Activated CD4-positive, alpha-beta memory T cell treated with anti-CD3 and anti-CD28 coated beads for 36 hours (primary cell): Measurements from ENCODE around the gene STYK1. TPM values are rescaled to one million over a fixed set of nuclear protein-coding genes. Genes with fewer than 3 reads are reported as not detected.

Experiments
- CTCF ChIA-PET: fragments of 350-600 bp; sonication (Branson Sonifier 250); formaldehyde crosslinking; loops from one replicate; lab custom pipeline; 2021; ENCODE audit warnings: antibody characterized with exemption, inconsistent platforms; lab: Charles Lee
- POLR2A ChIA-PET: fragments of 350-600 bp; sonication (Branson Sonifier 250); formaldehyde crosslinking; loops from one replicate; lab custom pipeline; 2021; ENCODE audit warnings: antibody characterized with exemption; lab: Charles Lee
- DNase-seq: peaks from one replicate; pipeline ENCODE4 v3.0.0-alpha.2; 2020
- H3K27ac Mint-ChIP-seq: one replicate; pipeline ENCODE4 v1.8.0; 2021; ENCODE audit warnings: mixed read lengths
- H3K27me3 Mint-ChIP-seq: one replicate; pipeline ENCODE4 v1.8.0; 2021; ENCODE audit warnings: mixed read lengths
- H3K36me3 Mint-ChIP-seq: one replicate; pipeline ENCODE4 v1.8.0; 2021; ENCODE audit warnings: mixed read lengths
- H3K4me1 Mint-ChIP-seq: one replicate; pipeline ENCODE4 v1.8.0; 2021; ENCODE audit warnings: low read depth, mixed read lengths
- H3K4me3 Mint-ChIP-seq: one replicate; pipeline ENCODE4 v1.8.0; 2021; ENCODE audit warnings: mild to moderate bottlenecking, mixed read lengths
- H3K9me3 Mint-ChIP-seq: one replicate; pipeline ENCODE4 v1.8.0; 2021; ENCODE audit warnings: mixed read lengths
- intact Hi-C: fragments of 100-400 bp; cut with micrococcal nuclease; formaldehyde crosslinking; loops from one replicate; pipeline ENCODE4 v1.15.1; 2023
- total RNA-seq, 2 experiments: library from RNA; stranded (reverse); gene quantifications; one replicate each; pipeline ENCODE4 v1.2.3, GENCODE V29; 2021

Gene STYK1
- total RNA-seq, 2 experiments from 2014 or later = not detected

- ChIA-PET CTCF (no interaction called here), POLR2A (no interaction called here)
- DNase-seq = no peak
- H3K27ac Mint-ChIP-seq = no peak overlapping the region
- no peaks in the 10 kb centered on the region for H3K36me3 Mint-ChIP-seq
- intact Hi-C loops = no loop called here
- H3K9me3 Mint-ChIP-seq = no peaks in the 10 kb centered on the region
- no peak overlapping the region for H3K4me3 Mint-ChIP-seq
- peaks cover 10% of the 10 kb centered on the region for H3K27me3 Mint-ChIP-seq
- no peaks in the 10 kb centered on the region for H3K4me1 Mint-ChIP-seq
Observed at GRCh38 chr12:10636124-10636523, 37.7 kb downstream of the STYK1 start.

- H3K4me3 Mint-ChIP-seq = no peak overlapping the region
- ChIA-PET POLR2A (no interaction called here), CTCF (no interaction called here)
- H3K27ac Mint-ChIP-seq = no peak overlapping the region
- intact Hi-C loops = no loop called here
- H3K9me3 Mint-ChIP-seq = no peaks in the 10 kb centered on the region
- no peaks in the 10 kb centered on the region for H3K4me1 Mint-ChIP-seq
- H3K27me3 Mint-ChIP-seq = peaks cover 6% of the 10 kb centered on the region
- no peak for DNase-seq
- H3K36me3 Mint-ChIP-seq = no peaks in the 10 kb centered on the region
Observed at GRCh38 chr12:10635306-10635705, 38.5 kb downstream of the STYK1 start.

GRCh38 chr12:10634427-10634826, 39.4 kb downstream of the STYK1 start:
- CTCF ChIA-PET = no interaction called here
- Mint-ChIP-seq H3K27me3 (peaks cover 7% of the 10 kb centered on the region), H3K4me3 (no peak overlapping the region), H3K9me3 (no peaks in the 10 kb centered on the region), H3K36me3 (no peaks in the 10 kb centered on the region), H3K4me1 (no peaks in the 10 kb centered on the region), H3K27ac (no peak overlapping the region)
- no peak for DNase-seq
- intact Hi-C loops = no loop called here
- POLR2A ChIA-PET = no interaction called here

- no peak for DNase-seq
- Mint-ChIP-seq H3K27ac (no peak overlapping the region), H3K27me3 (peaks cover 4% of the 10 kb centered on the region), H3K4me1 (no peaks in the 10 kb centered on the region), H3K9me3 (no peaks in the 10 kb centered on the region), H3K4me3 (no peak overlapping the region), H3K36me3 (no peaks in the 10 kb centered on the region)
- CTCF ChIA-PET = no interaction called here
- POLR2A ChIA-PET = no interaction called here
- intact Hi-C loops = no loop called here
Observed at GRCh38 chr12:10633541-10633940, 40.3 kb downstream of the STYK1 start.

GRCh38 chr12:10632226-10632625, 41.6 kb downstream of the STYK1 start:
- H3K9me3 Mint-ChIP-seq = no peaks in the 10 kb centered on the region
- peaks cover 8% of the 10 kb centered on the region for H3K27me3 Mint-ChIP-seq
- POLR2A ChIA-PET = no interaction called here

GRCh38 chr12:10624605-10625004, 49.2 kb downstream of the STYK1 start:
- no peaks in the 10 kb centered on the region for H3K4me1 Mint-ChIP-seq
- H3K36me3 Mint-ChIP-seq = no peaks in the 10 kb centered on the region
- H3K27me3 Mint-ChIP-seq = peaks cover 34% of the 10 kb centered on the region
- POLR2A ChIA-PET = no interaction called here
- intact Hi-C loops = no loop called here
- no peak overlapping the region for H3K4me3 Mint-ChIP-seq
- no peak overlapping the region for H3K27ac Mint-ChIP-seq
- DNase-seq = no peak
- no peaks in the 10 kb centered on the region for H3K9me3 Mint-ChIP-seq
- CTCF ChIA-PET = no interaction called here

More at GRCh38 chr12:10632226-10632625, 41.6 kb downstream of the STYK1 start:
- H3K4me3 Mint-ChIP-seq = no peak overlapping the region
- H3K4me1 Mint-ChIP-seq = no peaks in the 10 kb centered on the region
- DNase-seq = no peak
- no peak overlapping the region for H3K27ac Mint-ChIP-seq
- intact Hi-C loops = no loop called here
- CTCF ChIA-PET = no interaction called here
- H3K36me3 Mint-ChIP-seq = no peaks in the 10 kb centered on the region

- H3K27ac Mint-ChIP-seq = no peak overlapping the region
- H3K27me3 Mint-ChIP-seq = peaks cover 36% of the 10 kb centered on the region
- H3K36me3 Mint-ChIP-seq = no peaks in the 10 kb centered on the region
- DNase-seq = no peak
- H3K9me3 Mint-ChIP-seq = no peaks in the 10 kb centered on the region
- ChIA-PET POLR2A (no interaction called here), CTCF (no interaction called here)
- H3K4me1 Mint-ChIP-seq = no peaks in the 10 kb centered on the region
- intact Hi-C loops = no loop called here
- no peak overlapping the region for H3K4me3 Mint-ChIP-seq
Observed at GRCh38 chr12:10623131-10623530, 50.7 kb downstream of the STYK1 start.

GRCh38 chr12:10621278-10621677, 52.6 kb downstream of the STYK1 start:
- Mint-ChIP-seq H3K27me3 (peaks cover 33% of the 10 kb centered on the region), H3K4me3 (no peak overlapping the region), H3K36me3 (no peaks in the 10 kb centered on the region), H3K9me3 (no peaks in the 10 kb centered on the region), H3K27ac (no peak overlapping the region), H3K4me1 (no peaks in the 10 kb centered on the region)
- intact Hi-C loops = no loop called here
- ChIA-PET CTCF (no interaction called here), POLR2A (no interaction called here)
- no peak for DNase-seq

- no peak for DNase-seq
- Mint-ChIP-seq H3K4me1 (peaks cover under 1% of the 10 kb centered on the region), H3K27ac (no peak overlapping the region), H3K4me3 (no peak overlapping the region), H3K36me3 (no peaks in the 10 kb centered on the region), H3K27me3 (peaks cover 31% of the 10 kb centered on the region), H3K9me3 (no peaks in the 10 kb centered on the region)
- CTCF ChIA-PET = no interaction called here
- POLR2A ChIA-PET = no interaction called here
- intact Hi-C loops = no loop called here
Observed at GRCh38 chr12:10620078-10620779, 53.6 kb downstream of the STYK1 start.

- Mint-ChIP-seq H3K9me3 (no peaks in the 10 kb centered on the region), H3K4me1 (peaks cover 8% of the 10 kb centered on the region), H3K27ac (no peak overlapping the region), H3K27me3 (peaks cover 25% of the 10 kb centered on the region), H3K36me3 (peaks cover under 1% of the 10 kb centered on the region), H3K4me3 (no peak overlapping the region)
- ChIA-PET POLR2A (no interaction called here), CTCF (interaction anchor here (1.3 kb wide), 1 partner anchor 465 kb away, joined by 3 read pairs; no protein-coding TSS in a partner anchor)
- intact Hi-C loops = loop anchor here (10.0 kb wide), 2 partner anchors 754 to 864 kb away; partner anchors contain the start of gene CLEC2B
- no peak for DNase-seq
Observed at GRCh38 chr12:10618338-10618987, 55.4 kb downstream of the STYK1 start.

GRCh38 chr12:10617863-10618262, 56.0 kb downstream of the STYK1 start:
- H3K9me3 Mint-ChIP-seq = no peaks in the 10 kb centered on the region
- intact Hi-C loops = loop anchor here (10.0 kb wide), 2 partner anchors 753 to 863 kb away; partner anchors contain the start of gene CLEC2B
- H3K27me3 Mint-ChIP-seq = peaks cover 28% of the 10 kb centered on the region
- no peak overlapping the region for H3K4me3 Mint-ChIP-seq
- ChIA-PET CTCF (interaction anchor here (1.3 kb wide), 1 partner anchor 464 kb away, joined by 3 read pairs; no protein-coding TSS in a partner anchor), POLR2A (no interaction called here)
- no peak overlapping the region for H3K27ac Mint-ChIP-seq
- no peak for DNase-seq
- H3K4me1 Mint-ChIP-seq = peaks cover 11% of the 10 kb centered on the region
- peaks cover 4% of the 10 kb centered on the region for H3K36me3 Mint-ChIP-seq

GRCh38 chr12:10615532-10615931, 58.3 kb downstream of the STYK1 start:
- H3K27ac Mint-ChIP-seq = no peak overlapping the region
- POLR2A ChIA-PET = no interaction called here
- CTCF ChIA-PET = no interaction called here
- H3K27me3 Mint-ChIP-seq = peaks cover 23% of the 10 kb centered on the region
- no peak for DNase-seq
- no peak overlapping the region for H3K4me3 Mint-ChIP-seq
- no peaks in the 10 kb centered on the region for H3K9me3 Mint-ChIP-seq
- H3K4me1 Mint-ChIP-seq = peaks cover 31% of the 10 kb centered on the region
- H3K36me3 Mint-ChIP-seq = peaks cover 14% of the 10 kb centered on the region
- intact Hi-C loops = loop anchor here (10.0 kb wide), 2 partner anchors 751 to 861 kb away; partner anchors contain the start of gene CLEC2B
